HL-60 (cell line): ENCODE results near the gene CDH23.

Experiments
- GABPA ChIP-seq: IDR thresholded peaks from 2 replicates; pipeline ENCODE4 v1.6.1; 2012; ENCODE audit warnings: low read depth
- POLR2AphosphoS5 ChIP-seq: IDR thresholded peaks from 2 replicates; pipeline ENCODE4 v1.6.1; 2012; ENCODE audit warnings: low read depth
- SPI1 ChIP-seq: IDR thresholded peaks from 2 replicates; pipeline ENCODE4 v1.6.1; 2012; ENCODE audit warnings: low read depth, mild to moderate bottlenecking, borderline replicate concordance
- TF ChIP-seq, protein P1 (sequence below): IDR thresholded peaks from one replicate; pipeline ENCODE4 v1.5.1; 2011; ENCODE audit warnings: low read length, control low read depth, inconsistent platforms; ENCODE audit not compliant: insufficient read depth
- TF ChIP-seq, protein P2 (sequence below): IDR thresholded peaks from 2 replicates; pipeline ENCODE4 v1.6.1; 2012; ENCODE audit warnings: low read depth; ENCODE audit not compliant: insufficient replicate concordance

DNA sequence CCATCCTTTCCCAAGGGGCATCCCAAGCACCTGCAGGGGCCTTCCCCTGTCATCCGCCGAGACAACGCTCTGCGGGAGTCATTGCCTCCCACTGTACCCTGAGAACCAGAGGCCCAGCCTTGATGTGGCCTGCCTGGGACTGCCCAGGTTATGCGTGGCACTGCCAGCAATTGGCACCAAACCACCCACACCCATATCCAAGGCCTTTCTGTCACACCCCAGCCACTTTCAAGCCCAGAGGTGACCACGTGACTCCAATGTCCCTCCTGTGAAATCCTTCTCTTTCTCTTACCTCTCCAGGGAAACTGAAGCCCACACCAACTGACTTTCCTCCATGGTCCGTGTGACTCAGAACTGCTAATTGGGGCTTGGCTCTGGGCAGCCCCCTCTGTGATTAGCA is 198.9 kb downstream of the CDH23 start:
- TF ChIP-seq, protein P1, sequence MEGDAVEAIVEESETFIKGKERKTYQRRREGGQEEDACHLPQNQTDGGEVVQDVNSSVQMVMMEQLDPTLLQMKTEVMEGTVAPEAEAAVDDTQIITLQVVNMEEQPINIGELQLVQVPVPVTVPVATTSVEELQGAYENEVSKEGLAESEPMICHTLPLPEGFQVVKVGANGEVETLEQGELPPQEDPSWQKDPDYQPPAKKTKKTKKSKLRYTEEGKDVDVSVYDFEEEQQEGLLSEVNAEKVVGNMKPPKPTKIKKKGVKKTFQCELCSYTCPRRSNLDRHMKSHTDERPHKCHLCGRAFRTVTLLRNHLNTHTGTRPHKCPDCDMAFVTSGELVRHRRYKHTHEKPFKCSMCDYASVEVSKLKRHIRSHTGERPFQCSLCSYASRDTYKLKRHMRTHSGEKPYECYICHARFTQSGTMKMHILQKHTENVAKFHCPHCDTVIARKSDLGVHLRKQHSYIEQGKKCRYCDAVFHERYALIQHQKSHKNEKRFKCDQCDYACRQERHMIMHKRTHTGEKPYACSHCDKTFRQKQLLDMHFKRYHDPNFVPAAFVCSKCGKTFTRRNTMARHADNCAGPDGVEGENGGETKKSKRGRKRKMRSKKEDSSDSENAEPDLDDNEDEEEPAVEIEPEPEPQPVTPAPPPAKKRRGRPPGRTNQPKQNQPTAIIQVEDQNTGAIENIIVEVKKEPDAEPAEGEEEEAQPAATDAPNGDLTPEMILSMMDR = no peak
- TF ChIP-seq, protein P2, sequence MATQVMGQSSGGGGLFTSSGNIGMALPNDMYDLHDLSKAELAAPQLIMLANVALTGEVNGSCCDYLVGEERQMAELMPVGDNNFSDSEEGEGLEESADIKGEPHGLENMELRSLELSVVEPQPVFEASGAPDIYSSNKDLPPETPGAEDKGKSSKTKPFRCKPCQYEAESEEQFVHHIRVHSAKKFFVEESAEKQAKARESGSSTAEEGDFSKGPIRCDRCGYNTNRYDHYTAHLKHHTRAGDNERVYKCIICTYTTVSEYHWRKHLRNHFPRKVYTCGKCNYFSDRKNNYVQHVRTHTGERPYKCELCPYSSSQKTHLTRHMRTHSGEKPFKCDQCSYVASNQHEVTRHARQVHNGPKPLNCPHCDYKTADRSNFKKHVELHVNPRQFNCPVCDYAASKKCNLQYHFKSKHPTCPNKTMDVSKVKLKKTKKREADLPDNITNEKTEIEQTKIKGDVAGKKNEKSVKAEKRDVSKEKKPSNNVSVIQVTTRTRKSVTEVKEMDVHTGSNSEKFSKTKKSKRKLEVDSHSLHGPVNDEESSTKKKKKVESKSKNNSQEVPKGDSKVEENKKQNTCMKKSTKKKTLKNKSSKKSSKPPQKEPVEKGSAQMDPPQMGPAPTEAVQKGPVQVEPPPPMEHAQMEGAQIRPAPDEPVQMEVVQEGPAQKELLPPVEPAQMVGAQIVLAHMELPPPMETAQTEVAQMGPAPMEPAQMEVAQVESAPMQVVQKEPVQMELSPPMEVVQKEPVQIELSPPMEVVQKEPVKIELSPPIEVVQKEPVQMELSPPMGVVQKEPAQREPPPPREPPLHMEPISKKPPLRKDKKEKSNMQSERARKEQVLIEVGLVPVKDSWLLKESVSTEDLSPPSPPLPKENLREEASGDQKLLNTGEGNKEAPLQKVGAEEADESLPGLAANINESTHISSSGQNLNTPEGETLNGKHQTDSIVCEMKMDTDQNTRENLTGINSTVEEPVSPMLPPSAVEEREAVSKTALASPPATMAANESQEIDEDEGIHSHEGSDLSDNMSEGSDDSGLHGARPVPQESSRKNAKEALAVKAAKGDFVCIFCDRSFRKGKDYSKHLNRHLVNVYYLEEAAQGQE = no peak
- TF ChIP-seq POLR2AphosphoS5 (no peak), SPI1 (no peak), GABPA (no peak)
